ENCODE results near the gene EID1.
A peak's percentile ranks its signal among the peaks of the same experiment; 100 is the strongest.
"Not testable (repeated sequence)": the region's sequence is repeated elsewhere in the genome, so short reads cannot be mapped to it uniquely, and the experiment has no call there.

Gene EID1

GRCh38 chr15:48877630-48878595, at the start of gene EID1:
EID1 (plus strand) TSS chr15:48878134; CDS start chr15:48878177, 43 bp downstream.
- DNase-seq: peak; percentile 57

GRCh38 chr15:48828471-48828870, 49.5 kb upstream of the EID1 start:
- no peak for DNase-seq

- DNase-seq: no peak
These were observed 49.0 kb upstream of the EID1 start for GRCh38 chr15:48828906-48829305.

GRCh38 chr15:48832648-48833047, 45.3 kb upstream of the EID1 start:
- no peak for DNase-seq

GRCh38 chr15:48833526-48834239, 44.3 kb upstream of the EID1 start:
- no peak for DNase-seq

- no peak for DNase-seq
These were observed 43.2 kb upstream of the EID1 start for GRCh38 chr15:48834756-48835155.

- no peak for DNase-seq
These were observed 35.4 kb upstream of the EID1 start for GRCh38 chr15:48842501-48842900.

- DNase-seq: no peak
These were observed 32.8 kb upstream of the EID1 start for GRCh38 chr15:48845123-48845522.

- no peak for DNase-seq
These were observed 27.3 kb upstream of the EID1 start for GRCh38 chr15:48850648-48851047.

- DNase-seq: no peak
These were observed 26.0 kb upstream of the EID1 start for GRCh38 chr15:48851956-48852355.

GRCh38 chr15:48854434-48854833, 23.5 kb upstream of the EID1 start:
- DNase-seq: not testable (repeated sequence)

GRCh38 chr15:48855501-48856440, 22.2 kb upstream of the EID1 start:
- peak; percentile 1 for DNase-seq

- no peak for DNase-seq
These were observed 21.0 kb upstream of the EID1 start for GRCh38 chr15:48856942-48857341.

GRCh38 chr15:48858401-48858800, 19.5 kb upstream of the EID1 start:
- DNase-seq: peak; percentile 0

GRCh38 chr15:48859426-48859825, 18.5 kb upstream of the EID1 start:
- DNase-seq: no peak

GRCh38 chr15:48861813-48862431, 16.0 kb upstream of the EID1 start:
- peak; percentile 28 for DNase-seq

GRCh38 chr15:48862705-48863104, 15.2 kb upstream of the EID1 start:
- no peak for DNase-seq

GRCh38 chr15:48865370-48866079, 12.4 kb upstream of the EID1 start:
- peak; percentile 0 for DNase-seq

- no peak for DNase-seq
These were observed 11.8 kb upstream of the EID1 start for GRCh38 chr15:48866141-48866563.

- DNase-seq: no peak
These were observed 9.9 kb upstream of the EID1 start for GRCh38 chr15:48868023-48868422.

GRCh38 chr15:48868536-48868935, 9.4 kb upstream of the EID1 start:
- no peak for DNase-seq

GRCh38 chr15:48869966-48870365, 8.0 kb upstream of the EID1 start:
- no peak for DNase-seq
